ENCODE data around the gene EIF4B.
"Not testable (repeated sequence)": the region's sequence is repeated elsewhere in the genome, so short reads cannot be mapped to it uniquely, and the experiment has no call there.

Gene EIF4B, protein sequence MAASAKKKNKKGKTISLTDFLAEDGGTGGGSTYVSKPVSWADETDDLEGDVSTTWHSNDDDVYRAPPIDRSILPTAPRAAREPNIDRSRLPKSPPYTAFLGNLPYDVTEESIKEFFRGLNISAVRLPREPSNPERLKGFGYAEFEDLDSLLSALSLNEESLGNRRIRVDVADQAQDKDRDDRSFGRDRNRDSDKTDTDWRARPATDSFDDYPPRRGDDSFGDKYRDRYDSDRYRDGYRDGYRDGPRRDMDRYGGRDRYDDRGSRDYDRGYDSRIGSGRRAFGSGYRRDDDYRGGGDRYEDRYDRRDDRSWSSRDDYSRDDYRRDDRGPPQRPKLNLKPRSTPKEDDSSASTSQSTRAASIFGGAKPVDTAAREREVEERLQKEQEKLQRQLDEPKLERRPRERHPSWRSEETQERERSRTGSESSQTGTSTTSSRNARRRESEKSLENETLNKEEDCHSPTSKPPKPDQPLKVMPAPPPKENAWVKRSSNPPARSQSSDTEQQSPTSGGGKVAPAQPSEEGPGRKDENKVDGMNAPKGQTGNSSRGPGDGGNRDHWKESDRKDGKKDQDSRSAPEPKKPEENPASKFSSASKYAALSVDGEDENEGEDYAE

DNA sequence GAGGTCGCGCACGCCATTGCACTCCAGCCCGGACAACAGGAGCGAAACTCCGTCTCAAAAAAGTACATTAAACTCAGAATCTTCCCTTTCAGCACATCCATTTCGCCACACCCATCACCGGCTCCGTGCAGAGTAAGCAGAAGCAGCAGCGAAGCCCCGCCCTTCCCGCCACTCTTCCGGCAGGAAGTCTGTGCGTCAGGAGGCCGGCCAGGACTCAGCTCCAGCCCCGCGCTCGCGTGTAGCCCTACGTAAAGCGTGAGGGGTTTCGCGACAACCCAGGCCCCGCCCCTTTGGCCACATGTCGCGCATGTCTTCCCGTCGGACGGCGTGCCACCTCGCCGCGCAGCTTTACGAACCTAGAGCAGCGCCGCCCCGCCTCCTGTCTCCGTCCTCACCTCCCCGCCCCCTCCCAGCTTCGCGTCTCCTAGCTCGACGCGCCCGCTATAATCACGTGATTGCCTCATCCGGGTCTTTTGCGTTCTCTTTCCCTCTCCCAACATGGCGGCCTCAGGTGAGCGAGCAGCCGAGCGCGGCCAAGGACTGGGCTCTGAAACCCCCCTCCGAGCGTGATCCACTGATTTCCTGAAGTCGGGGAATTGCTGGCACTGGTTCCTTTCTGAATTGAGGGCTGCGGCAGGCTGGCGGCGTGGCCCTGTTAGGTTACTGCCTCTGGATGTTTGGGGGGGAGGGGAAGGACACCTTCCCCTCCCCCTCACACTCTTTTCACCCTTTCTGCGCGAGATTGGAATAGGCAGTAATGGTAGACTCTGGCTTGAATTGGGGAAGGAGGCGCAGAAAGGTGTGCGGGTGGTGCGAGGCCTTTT lies at the start of gene EIF4B:
Gene EIF4B (plus strand): TSS at position 471 of the 824 bp plus-strand sequence. CDS start 28 bp downstream, at position 499.
- DNase-seq = peak; percentile 98 to 99 (median 98)

DNA sequence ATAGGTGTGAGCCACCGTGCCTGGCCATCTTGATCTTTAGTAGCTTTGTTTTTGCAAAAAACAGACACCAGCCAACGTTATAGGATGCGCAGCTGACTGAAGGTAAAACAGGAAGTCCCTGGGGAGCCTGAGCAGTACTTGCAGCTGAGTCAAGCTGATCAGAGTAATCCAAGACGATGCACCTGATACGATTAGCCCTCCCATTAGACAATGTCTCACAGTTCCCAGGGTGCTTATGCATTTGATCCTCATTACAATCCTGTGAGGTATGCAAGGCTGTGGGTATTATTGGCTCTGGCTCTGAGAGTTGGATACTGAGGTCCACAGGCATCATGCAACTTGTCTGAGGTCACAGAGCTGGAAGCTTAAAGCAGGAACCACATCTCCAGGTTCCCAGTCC lies 49.3 kb upstream of the EIF4B start:
- DNase-seq = peak in 1 of 4 experiments; percentile 6

DNA sequence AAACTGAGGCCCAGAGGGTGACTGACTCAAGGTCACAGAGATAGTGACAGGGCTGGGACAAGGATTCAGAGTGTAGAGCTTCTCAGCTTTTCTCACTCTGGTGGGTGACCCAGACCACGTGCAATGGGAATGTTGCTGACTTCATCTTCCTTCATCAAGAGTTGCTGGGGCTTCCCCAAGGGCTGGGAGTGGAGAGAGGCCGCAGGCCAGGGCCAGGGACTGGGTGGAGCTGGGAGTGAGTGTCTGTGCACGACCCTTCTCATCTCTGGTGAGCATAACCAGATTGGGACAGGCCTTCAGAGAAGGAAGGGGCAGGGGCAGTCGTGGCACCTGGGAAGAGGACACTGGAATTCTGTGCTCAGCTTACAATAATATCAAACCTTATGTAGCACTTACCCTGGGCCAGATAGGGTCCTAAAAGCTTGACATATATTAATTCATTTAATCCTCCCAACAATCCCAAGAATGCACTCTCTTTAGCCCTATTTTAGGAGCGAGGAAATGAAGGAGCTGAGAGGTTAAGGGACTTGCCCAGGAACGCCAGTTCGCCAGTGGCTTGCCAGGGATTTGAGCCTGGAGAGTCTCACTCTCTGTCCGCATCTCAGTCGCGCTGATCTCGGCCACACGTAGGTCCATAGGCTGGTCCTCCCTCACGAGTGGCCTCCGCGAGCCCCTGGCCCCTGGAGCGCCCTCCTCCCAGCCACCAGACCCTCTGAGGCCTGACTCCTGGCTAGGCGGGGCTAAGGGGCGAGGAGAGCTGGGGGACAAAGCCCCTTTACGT lies 41.5 kb upstream of the EIF4B start:
- DNase-seq = no peak

DNA sequence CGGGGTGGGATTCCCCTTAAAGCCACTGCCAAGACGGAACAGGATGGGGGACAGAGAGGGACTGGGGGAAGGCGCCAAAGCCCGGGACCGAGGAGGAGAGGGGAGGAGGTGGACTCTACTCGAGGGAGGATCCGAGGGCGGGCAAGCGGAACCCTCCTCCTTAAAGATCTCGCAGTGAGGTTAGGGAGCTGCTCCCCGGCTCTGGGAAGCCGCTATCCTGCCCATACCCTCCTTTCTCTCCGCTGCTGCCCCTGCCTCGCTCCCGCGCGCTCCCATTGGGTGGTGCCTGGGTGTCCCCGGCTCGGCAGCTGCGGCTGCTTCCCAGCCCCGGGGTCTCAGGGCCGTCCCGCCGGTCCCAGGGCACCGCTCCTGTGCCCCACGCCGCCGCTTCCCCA lies 40.9 kb upstream of the EIF4B start:
- no peak for DNase-seq

DNA sequence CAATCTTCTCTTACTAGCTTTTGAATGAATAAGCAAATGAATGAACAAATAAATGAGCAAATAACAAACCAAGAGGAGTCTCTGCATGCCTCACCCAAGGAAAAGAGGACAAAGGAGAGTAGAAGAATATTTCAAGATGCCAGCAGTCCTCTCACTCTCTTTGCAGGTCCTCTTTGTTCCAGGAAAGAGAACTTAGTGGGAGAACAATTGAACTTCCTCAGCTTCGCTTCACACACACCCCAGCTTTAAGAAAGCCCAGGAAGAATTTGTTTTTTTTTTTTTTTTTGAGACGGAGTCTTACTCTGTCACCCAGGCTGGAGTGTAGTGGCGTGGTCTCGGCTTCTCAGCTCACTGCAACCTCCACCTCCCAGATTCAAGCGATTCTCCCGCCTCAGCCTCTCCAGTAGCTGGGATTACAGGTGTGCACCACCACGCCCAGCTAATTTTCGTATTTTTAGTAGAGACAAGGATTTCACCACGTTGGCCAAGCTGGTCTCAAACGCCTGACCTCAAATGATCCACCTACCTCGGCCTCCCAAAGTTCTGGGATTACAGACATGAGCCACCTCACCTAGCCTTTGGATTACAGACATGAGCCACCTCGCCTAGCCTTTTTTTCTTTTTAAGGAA lies 37.0 kb upstream of the EIF4B start:
- DNase-seq = no peak

DNA sequence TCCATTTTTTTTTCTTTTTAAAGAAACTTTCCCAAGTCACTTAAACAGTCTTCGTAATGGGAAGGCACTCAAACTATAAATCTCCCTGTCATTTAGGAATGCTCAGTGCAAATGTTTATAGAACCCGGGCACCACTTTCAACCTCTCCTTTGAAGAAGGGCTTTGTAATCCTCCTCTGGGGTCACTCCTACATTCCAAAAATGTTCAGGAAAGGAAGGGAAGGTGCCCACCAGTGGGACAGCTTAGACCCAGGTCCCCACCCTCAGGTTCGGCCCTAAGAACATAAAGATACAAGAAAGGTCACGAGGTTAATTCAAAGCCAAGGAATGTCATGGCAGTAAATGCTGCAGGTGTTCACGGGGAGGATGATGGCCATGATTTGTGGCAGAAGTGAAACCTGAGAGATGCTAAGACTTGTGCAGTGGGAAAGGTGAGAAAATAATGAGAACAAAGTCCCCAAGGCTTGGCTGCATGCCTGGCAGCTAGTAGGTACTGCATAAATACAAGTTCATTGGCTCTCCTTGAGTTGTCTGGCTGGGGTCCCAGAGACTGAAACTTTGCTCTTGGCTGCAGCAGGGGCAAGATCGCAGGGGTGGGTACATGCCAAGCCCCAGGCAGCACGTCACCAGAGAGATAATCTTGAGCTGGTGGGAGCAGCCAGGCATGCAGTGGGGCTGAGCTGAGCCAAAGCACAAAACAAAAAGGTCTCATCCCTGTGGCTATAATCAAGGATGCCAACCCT lies 36.3 kb upstream of the EIF4B start:
- no peak for DNase-seq

DNA sequence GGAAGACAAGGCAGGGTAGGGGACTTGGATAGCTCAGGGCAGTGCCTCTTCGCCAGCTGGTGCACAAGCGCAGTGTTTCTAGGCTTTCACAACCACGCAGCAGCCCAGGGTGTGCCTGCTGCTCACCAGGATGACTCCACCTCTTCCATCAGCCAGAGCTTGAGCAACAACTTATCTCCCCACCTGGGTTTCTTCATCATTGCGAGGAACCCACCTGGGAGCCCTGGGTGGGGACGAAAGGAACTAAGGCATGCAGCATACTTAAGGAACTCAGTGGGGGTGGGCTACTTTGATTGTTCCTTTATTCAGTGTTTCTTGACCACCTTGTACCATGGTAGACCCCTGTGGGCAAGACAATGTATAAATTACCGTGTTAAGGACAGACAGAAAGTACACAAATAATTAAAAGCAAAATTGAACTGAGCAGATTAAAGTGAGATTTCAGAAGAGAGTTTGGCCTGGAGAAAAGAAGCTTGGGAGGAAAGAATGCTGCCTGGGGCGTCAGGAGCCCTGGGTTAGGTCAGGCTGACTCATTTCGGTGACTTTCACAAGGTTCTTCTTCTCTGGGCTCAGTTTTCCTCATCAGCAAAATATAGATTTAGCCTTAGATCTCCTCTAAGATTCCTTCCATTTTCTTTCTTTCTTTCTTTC lies 34.5 kb upstream of the EIF4B start:
- no peak for DNase-seq

DNA sequence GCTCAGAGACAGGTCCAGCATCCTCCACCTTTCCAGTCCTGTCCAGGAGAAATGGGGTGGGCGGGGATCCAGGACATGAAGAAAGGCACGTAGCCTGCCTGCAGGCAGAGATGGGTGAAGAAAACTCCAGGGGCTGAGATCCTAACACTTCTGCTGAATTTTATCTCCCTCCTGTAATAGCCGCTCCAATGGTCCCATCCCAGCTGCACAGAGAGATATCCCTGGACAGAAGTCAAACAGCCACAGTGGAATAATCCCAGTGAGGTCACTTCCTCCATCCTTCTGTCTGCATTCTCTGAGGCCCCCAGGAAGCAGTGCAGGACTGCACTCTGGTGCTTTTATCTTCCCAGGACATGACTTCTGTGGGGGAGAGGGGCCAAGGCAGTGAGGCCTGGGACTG lies 31.1 kb upstream of the EIF4B start:
- DNase-seq = no peak

DNA sequence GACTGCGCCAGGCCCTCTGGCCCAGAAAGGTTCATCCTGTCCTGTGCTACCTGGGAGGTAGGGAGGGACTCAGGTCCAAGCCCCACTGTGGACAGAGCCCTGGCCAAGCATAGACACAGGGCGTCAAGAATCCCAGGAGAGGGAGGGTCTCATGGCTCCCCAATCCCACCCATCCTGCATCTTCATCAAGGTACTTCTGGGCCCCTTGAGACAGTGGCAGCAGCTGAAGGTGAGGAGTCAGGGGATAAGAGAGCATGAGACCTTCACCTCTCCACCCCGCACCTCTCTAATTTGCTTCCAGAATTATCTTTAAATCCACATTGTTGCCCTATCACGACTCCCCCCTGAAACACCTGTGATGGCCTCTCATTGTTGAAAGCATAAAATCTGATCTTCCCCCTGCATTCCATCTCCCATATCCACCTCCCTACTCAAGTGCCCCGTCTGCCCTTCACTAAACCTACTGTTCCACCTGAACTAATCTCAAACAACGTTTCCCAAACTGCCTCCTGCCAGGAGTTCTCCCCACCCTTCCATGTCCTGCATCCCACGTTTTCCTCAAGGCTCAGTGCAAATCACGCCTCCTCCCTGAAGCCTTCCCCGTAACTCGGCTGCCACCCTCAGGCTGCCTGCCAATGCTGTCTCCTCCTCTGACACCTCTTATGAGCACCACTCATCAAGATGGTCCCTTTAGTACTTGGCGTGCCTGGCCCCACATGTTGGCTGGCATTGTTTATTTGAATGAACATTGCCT lies 30.3 kb upstream of the EIF4B start:
- DNase-seq = no peak

DNA sequence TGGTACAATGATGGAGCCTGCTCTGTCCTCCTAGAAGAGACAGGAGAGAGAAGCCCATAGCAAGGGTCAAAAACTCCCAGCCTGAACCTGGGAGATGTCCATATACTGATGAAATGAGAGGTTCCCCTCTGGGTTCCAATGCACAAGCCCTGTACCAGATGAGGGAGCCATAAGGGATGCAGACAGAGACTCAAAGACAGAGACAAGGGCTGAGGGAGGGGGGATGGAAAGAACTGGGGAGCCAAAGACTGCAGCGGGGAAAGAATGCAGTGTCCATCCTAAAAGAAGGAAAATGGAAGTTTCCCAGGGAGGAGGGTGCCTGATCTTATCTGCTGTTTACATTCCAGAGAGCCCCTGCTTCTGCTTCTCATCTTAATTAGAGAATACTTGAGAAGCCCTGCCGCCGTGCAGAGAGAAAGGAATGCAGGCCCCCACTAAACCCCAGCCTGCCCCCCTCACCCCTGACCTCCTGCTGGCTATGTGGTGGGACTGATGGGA lies 29.6 kb upstream of the EIF4B start:
- no peak for DNase-seq

DNA sequence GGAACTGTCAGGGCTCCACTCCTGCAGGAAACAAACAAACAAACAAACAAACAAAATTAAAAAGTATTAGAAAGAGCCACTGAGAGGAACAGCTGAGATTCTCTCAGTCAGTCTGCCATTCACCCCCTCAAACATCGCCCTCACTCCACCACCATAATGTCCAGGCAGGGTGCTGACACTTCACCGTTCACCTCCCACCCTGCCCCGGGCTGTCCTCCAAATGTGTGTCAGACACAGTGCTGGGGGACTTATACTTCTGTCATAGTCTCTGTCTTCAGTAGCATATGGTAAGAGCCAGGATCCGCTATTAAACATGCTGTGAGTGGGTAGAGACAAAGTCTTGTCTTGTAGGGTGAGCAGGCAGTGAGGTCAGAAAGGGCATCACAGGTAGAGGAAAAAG lies 29.1 kb upstream of the EIF4B start:
- DNase-seq = no peak

DNA sequence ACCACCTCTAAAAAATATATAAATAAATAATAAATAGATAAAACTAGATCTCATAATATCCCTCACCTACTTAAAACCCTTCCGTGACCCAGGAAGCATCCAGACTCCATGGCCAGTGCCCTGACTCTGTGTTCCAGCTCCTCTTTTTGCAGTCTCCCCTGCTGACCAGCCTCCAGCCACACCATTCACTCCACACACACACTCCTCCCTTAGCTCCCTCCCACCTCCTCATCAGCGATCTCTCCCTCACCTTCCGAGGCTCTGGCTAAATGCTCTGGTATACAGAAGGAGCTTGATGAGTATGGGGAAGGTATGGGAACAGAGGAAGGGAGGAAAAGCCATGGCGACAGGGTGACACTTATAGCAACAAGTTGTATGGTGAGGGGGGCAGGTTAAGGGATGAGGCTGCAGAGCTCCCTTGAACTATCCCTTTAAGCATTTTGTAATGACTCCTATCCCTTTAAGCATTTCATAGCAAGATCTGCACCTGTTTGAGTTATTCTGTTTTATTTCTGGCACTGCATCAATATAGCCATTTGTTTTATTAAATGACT lies 26.1 kb upstream of the EIF4B start:
- DNase-seq = no peak

DNA sequence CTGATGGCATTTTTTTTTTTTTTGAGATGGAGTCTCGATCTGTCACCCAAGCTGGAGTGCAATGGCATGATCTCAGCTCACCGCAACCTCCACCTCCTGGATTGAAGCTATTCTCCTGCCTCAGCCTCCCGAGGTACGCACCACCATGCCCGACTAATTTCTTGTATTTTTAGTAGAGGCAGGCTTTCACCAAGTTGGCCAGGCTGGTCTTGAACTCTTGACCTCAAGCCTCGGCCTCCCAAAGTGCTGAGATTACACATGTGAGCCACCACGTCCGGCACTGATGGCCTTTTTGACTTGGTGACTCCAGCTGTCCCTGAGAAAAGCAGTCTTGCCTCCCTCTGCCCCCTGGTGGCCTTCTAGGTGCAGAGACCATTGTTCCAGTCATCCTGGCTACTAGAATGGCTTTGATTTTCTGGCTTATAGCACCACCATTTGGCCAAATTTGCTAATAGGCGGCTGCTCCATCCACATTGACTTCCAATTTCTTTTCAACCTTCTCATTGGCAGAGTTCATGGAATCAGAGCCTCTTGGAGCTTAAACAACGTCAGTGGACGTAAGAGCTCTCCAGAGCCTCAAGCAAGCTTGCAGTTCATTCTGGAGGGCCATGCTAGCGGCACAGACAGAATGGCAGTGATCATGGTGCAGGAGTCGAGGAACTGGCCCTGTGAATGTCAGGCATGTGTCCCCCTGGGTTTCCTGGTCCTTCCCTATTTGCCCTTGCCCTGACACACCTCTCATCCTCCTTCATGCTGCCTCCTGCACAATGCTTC lies 25.4 kb upstream of the EIF4B start:
- peak; percentile 37 to 66 (median 50) for DNase-seq

DNA sequence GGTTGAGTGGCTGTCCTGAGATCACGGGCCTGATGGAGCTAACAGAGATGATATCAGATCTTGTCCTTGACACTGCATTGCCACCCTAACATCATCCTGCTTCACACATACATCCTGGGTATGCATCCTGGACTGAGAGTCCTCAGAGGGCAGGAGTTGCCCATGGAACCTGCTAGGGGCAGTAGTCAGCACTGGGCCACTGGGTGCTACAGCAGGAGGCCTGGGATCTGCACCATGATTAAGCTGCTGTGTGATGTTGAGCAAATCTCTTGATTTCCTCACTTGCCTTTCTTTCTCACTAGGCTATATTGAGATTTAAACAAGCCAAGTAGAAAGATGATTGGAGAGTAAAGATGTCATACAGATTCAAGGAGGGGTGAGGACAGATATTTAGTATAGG lies 22.1 kb upstream of the EIF4B start:
- DNase-seq = no peak

DNA sequence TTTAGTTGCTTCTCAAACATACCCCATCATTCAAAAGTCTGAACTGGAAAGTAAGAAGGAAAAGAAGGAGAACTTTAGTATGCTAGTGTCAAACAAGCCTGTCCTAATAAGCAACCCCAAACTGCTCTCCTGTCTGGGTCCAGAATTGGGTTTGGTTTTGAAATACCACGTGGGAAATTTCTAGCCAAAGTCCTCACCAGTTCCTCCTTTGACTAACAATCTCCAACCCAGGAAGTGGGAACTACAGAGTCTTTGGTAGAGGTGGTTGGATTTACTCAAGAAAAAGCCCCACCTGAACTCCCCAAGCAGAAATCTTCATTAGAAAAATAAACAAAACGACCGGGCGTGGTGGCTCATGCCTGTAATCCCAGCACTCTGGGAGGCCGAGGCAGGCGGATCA lies 17.4 kb upstream of the EIF4B start:
- no peak for DNase-seq

DNA sequence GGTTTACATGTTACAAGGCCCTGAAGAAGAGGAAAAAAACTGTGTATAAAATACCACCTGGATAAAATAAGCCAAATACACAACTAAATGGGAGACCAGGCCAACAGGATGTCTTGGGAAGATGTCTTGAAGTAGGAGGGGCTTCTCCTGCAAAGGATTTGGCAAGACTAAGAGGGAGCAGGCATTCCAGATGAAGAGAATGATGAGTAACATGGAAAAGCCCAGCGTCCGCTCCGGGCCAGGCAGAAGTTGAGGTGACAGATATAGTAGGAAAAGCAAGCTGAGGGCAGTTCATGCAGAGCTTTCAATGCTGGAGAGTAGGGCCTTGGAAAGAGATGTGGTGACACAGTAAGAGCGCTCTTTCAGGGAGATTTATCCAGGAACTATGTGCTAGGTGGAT lies 16.1 kb upstream of the EIF4B start:
- DNase-seq = no peak

DNA sequence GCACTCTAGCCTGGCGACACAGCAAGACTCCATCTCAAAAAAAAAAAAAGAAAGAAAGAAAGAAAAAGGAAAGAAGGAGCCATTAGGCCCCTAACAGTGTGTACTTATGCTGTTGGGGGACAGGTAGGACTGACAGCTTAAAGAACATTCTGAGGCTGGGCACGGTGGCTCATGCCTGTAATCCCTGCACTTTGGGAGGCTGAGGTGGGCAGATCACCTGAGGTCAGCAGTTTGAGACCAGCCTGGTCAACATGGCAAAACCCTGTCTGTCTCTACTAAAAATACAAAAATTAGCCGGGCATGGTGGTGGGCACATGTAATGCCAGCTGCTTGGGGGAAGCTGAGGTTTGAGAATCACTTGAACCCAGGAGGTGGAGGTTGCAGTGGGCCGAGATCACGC lies 14.0 kb upstream of the EIF4B start:
- not testable (repeated sequence) for DNase-seq

DNA sequence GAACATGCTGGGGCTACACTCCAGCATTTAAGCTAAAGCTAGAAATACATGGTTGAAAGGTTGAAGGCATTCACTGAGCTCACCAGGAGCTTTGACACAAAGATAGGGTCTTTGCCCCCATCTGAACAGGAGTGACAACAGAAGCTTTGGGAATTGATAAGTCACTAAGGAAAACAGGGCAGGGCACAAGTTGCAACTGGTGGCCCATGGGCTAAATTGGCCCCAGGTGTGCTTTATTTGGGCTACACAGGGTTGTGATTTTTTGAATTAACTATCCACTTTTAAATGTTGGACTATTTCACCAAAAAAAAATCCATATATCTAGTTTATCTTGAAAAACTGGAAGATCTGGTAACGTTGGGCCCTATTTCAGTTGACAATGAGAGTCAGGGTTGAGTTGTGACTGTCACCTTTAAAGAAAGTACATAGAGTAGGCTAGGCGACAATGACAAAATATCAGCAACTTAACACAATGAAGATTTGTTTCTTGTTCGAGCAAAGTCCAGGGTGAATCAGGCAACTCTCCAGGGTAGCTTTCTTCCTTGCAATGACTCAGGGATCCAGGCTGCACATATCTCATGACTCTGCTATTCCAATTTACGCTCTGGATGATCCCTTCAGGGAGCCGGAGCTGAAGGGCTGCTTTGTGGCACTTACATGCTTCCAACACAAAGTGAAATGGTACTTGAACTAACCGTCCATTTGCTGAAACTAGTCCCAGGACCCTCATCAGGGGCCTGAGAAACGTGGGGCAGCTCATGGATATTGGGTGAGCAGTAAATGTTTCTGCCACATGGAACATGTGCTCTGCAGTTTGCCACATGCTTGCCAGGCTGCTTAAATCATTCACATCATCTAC lies 13.3 kb upstream of the EIF4B start:
- DNase-seq = no peak

Data from activated naive CD4-positive, alpha-beta T cell (primary cell).